ENCODE results near the gene NPDC1. TPM values are rescaled to one million over a fixed set of nuclear protein-coding genes. Genes with fewer than 3 reads are reported as not detected.

NPDC1 gene
- total RNA-seq, 1 donor from 2014 or later: 260 TPM

- no peak for DNase-seq
- Mint-ChIP-seq H3K27me3 (ENCODE audit: unreplicated experiment) (peaks cover 4% of the 10 kb centered on the region), H3K4me3 (ENCODE audit: unreplicated experiment) (no peak overlapping the region), H3K36me3 (ENCODE audit: unreplicated experiment) (no peaks in the 10 kb centered on the region), H3K27ac (ENCODE audit: unreplicated experiment) (no peak overlapping the region), H3K4me1 (ENCODE audit: low read depth, unreplicated experiment) (no peaks in the 10 kb centered on the region), H3K9me3 (ENCODE audit: unreplicated experiment) (peaks cover 2% of the 10 kb centered on the region)
- TF ChIP-seq CTCF (IDR thresholded peaks at IDR 0.05; ENCODE audit: partially characterized antibody, unreplicated experiment): no peak
Observed at GRCh38 chr9:137017791-137018497, 28.0 kb downstream of the NPDC1 start.

GRCh38 chr9:137017071-137017470 is 28.9 kb downstream of the NPDC1 start:
- no peak for DNase-seq
- no peaks in the 10 kb centered on the region for H3K4me1 Mint-ChIP-seq (ENCODE audit: low read depth, unreplicated experiment)
- no peak overlapping the region for H3K27ac Mint-ChIP-seq (ENCODE audit: unreplicated experiment)
- TF ChIP-seq CTCF (IDR thresholded peaks at IDR 0.05; ENCODE audit: partially characterized antibody, unreplicated experiment): no peak
- H3K4me3 Mint-ChIP-seq (ENCODE audit: unreplicated experiment): no peak overlapping the region
- peaks cover 4% of the 10 kb centered on the region for H3K27me3 Mint-ChIP-seq (ENCODE audit: unreplicated experiment)
- H3K9me3 Mint-ChIP-seq (ENCODE audit: unreplicated experiment): peaks cover 1% of the 10 kb centered on the region
- H3K36me3 Mint-ChIP-seq (ENCODE audit: unreplicated experiment): no peaks in the 10 kb centered on the region

GRCh38 chr9:137016436-137016835 is 29.5 kb downstream of the NPDC1 start:
- H3K4me3 Mint-ChIP-seq (ENCODE audit: unreplicated experiment): no peak overlapping the region
- no peak for TF ChIP-seq CTCF (IDR thresholded peaks at IDR 0.05; ENCODE audit: partially characterized antibody, unreplicated experiment)
- no peaks in the 10 kb centered on the region for H3K36me3 Mint-ChIP-seq (ENCODE audit: unreplicated experiment)

GRCh38 chr9:137015976-137016375 is 30.0 kb downstream of the NPDC1 start:
- no peak overlapping the region for H3K27ac Mint-ChIP-seq (ENCODE audit: unreplicated experiment)
- H3K4me3 Mint-ChIP-seq (ENCODE audit: unreplicated experiment): no peak overlapping the region
- no peak for TF ChIP-seq CTCF (IDR thresholded peaks at IDR 0.05; ENCODE audit: partially characterized antibody, unreplicated experiment)
- H3K36me3 Mint-ChIP-seq (ENCODE audit: unreplicated experiment): no peaks in the 10 kb centered on the region
- peaks cover 1% of the 10 kb centered on the region for H3K9me3 Mint-ChIP-seq (ENCODE audit: unreplicated experiment)
- peaks cover 4% of the 10 kb centered on the region for H3K27me3 Mint-ChIP-seq (ENCODE audit: unreplicated experiment)
- no peaks in the 10 kb centered on the region for H3K4me1 Mint-ChIP-seq (ENCODE audit: low read depth, unreplicated experiment)
- no peak for DNase-seq

More at GRCh38 chr9:137016436-137016835, 29.5 kb downstream of the NPDC1 start:
- Mint-ChIP-seq H3K4me1 (ENCODE audit: low read depth, unreplicated experiment) (no peaks in the 10 kb centered on the region), H3K9me3 (ENCODE audit: unreplicated experiment) (peaks cover 1% of the 10 kb centered on the region), H3K27ac (ENCODE audit: unreplicated experiment) (no peak overlapping the region), H3K27me3 (ENCODE audit: unreplicated experiment) (peaks cover 4% of the 10 kb centered on the region)
- DNase-seq: no peak

- H3K27ac Mint-ChIP-seq (ENCODE audit: unreplicated experiment): no peak overlapping the region
- peaks cover 4% of the 10 kb centered on the region for H3K27me3 Mint-ChIP-seq (ENCODE audit: unreplicated experiment)
- H3K9me3 Mint-ChIP-seq (ENCODE audit: unreplicated experiment): peaks cover 1% of the 10 kb centered on the region
- no peaks in the 10 kb centered on the region for H3K4me1 Mint-ChIP-seq (ENCODE audit: low read depth, unreplicated experiment)
- no peak for DNase-seq
- H3K4me3 Mint-ChIP-seq (ENCODE audit: unreplicated experiment): no peak overlapping the region
- TF ChIP-seq CTCF (IDR thresholded peaks at IDR 0.05; ENCODE audit: partially characterized antibody, unreplicated experiment): no peak
- no peaks in the 10 kb centered on the region for H3K36me3 Mint-ChIP-seq (ENCODE audit: unreplicated experiment)
Observed at GRCh38 chr9:137015540-137015930, 30.4 kb downstream of the NPDC1 start.

Data from glutamatergic neuron (in vitro differentiated cells).